NAMALWA (cell line): Measurements from ENCODE around the gene CDC42BPA.
"Not testable (repeated sequence)": the region's sequence is repeated elsewhere in the genome, so short reads cannot be mapped to it uniquely, and the experiment has no call there.

Experiments used
- DNase-seq: peaks from one replicate; pipeline ENCODE4 v3.0.0-alpha.2; 2015; ENCODE audit warnings: low spot score

The CDC42BPA gene

GRCh38 chr1:226962421-226963391, 355.6 kb downstream of the CDC42BPA start:
- DNase-seq: no peak

- DNase-seq: no peak
Measured at GRCh38 chr1:226960944-226961765, 357.1 kb downstream of the CDC42BPA start.

GRCh38 chr1:226960256-226960655, 358.0 kb downstream of the CDC42BPA start:
- no peak for DNase-seq

- DNase-seq: no peak
Measured at GRCh38 chr1:226958300-226958699, 360.0 kb downstream of the CDC42BPA start.

- DNase-seq: no peak
Measured at GRCh38 chr1:226957714-226958113, 360.6 kb downstream of the CDC42BPA start.

- DNase-seq: no peak
Measured at GRCh38 chr1:226956942-226957713, 361.2 kb downstream of the CDC42BPA start.

GRCh38 chr1:226955857-226956256, 362.4 kb downstream of the CDC42BPA start:
- not testable (repeated sequence) for DNase-seq

GRCh38 chr1:226954777-226955176, 363.5 kb downstream of the CDC42BPA start:
- no peak for DNase-seq

GRCh38 chr1:226954337-226954736, 364.0 kb downstream of the CDC42BPA start:
- DNase-seq: no peak

GRCh38 chr1:226953175-226953800, 365.0 kb downstream of the CDC42BPA start:
- DNase-seq: no peak

- no peak for DNase-seq
Measured at GRCh38 chr1:226952118-226952441, 366.2 kb downstream of the CDC42BPA start.

GRCh38 chr1:226951286-226952117, 366.8 kb downstream of the CDC42BPA start:
- peak; percentile 16 for DNase-seq

GRCh38 chr1:226950871-226951270, 367.4 kb downstream of the CDC42BPA start:
- DNase-seq: no peak

GRCh38 chr1:226950316-226950715, 368.0 kb downstream of the CDC42BPA start:
- DNase-seq: no peak

GRCh38 chr1:226949401-226949800, 368.9 kb downstream of the CDC42BPA start:
- no peak for DNase-seq

- no peak for DNase-seq
Measured at GRCh38 chr1:226948996-226949395, 369.3 kb downstream of the CDC42BPA start.

GRCh38 chr1:226948480-226948879, 369.8 kb downstream of the CDC42BPA start:
- DNase-seq: no peak

GRCh38 chr1:226948051-226948450, 370.2 kb downstream of the CDC42BPA start:
- DNase-seq: no peak

GRCh38 chr1:226946841-226947240, 371.5 kb downstream of the CDC42BPA start:
- no peak for DNase-seq

GRCh38 chr1:226946285-226946684, 372.0 kb downstream of the CDC42BPA start:
- DNase-seq: no peak

GRCh38 chr1:226945858-226946245, 372.4 kb downstream of the CDC42BPA start:
- no peak for DNase-seq
